IPS-18a (cell line): ENCODE data around the gene LHFPL5.

Experiments used
- H3K27ac ChIP-seq: one replicate; pipeline ENCODE4 v1.5.1; 2013; ENCODE audit warnings: low read length
- H3K27me3 ChIP-seq: one replicate; pipeline ENCODE4 v1.6.1; 2013; ENCODE audit warnings: mild to moderate bottlenecking, low read length; ENCODE audit not compliant: control insufficient read depth, insufficient read depth
- H3K36me3 ChIP-seq: one replicate; pipeline ENCODE4 v1.6.1; 2013; ENCODE audit warnings: low read depth, low read length; ENCODE audit not compliant: control insufficient read depth
- H3K4me1 ChIP-seq: one replicate; pipeline ENCODE4 v1.6.1; 2013; ENCODE audit warnings: low read depth, low read length; ENCODE audit not compliant: control insufficient read depth
- H3K4me3 ChIP-seq: one replicate; pipeline ENCODE4 v1.5.1; 2013; ENCODE audit warnings: low read length
- H3K9ac ChIP-seq: one replicate; pipeline ENCODE4 v1.6.1; 2013; ENCODE audit warnings: mild to moderate bottlenecking, low read length, moderate library complexity
- H3K9me3 ChIP-seq: one replicate; pipeline ENCODE4 v1.6.1; 2013; ENCODE audit warnings: low read depth, low read length; ENCODE audit not compliant: control insufficient read depth

LHFPL5 gene

DNA sequence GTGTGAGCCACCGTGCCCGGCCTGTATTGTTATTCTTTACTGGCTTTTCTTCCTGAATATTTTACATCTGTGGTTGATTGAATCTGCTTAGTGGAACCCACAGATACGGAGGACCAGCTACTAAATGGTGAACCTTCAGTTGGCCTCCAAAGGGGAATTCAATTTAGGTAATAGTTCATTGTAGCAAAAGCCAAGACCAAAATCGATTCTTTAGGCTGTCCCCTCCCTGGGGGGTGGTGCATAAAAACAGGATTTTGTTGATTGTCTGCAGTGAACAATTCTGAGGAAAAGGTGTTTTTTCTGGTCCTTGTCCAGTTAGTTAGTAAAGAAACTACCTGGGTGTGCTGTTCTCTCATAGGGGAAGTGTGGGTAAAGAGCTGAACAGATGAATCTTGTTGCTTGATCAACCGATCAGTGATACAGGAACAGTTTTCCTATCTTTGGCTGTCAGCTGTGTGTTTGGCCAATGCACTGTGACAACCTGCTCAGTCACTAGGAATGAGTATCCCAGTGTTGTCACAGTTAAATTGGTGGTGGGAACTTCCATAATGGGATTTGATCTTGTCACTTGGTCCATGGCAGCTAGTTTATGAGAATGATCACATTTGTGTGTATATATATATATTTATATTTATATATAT, 19.5 kb downstream of the LHFPL5 start:
- Histone ChIP-seq H3K36me3 (no peaks in the 10 kb centered on the region), H3K27ac (no peak overlapping the region), H3K9ac (no peak overlapping the region)

GRCh38 chr6:35829306-35829705, 24.2 kb downstream of the LHFPL5 start:
- Histone ChIP-seq H3K27me3 (no peaks in the 10 kb centered on the region), H3K4me1 (no peaks in the 10 kb centered on the region), H3K9ac (no peak overlapping the region), H3K36me3 (peaks cover 14% of the 10 kb centered on the region), H3K4me3 (no peak overlapping the region), H3K9me3 (no peaks in the 10 kb centered on the region), H3K27ac (no peak overlapping the region)

More for the DNA sequence above, 19.5 kb downstream of the LHFPL5 start:
- Histone ChIP-seq H3K4me3 (no peak overlapping the region), H3K27me3 (no peaks in the 10 kb centered on the region), H3K4me1 (no peaks in the 10 kb centered on the region), H3K9me3 (no peaks in the 10 kb centered on the region)

DNA sequence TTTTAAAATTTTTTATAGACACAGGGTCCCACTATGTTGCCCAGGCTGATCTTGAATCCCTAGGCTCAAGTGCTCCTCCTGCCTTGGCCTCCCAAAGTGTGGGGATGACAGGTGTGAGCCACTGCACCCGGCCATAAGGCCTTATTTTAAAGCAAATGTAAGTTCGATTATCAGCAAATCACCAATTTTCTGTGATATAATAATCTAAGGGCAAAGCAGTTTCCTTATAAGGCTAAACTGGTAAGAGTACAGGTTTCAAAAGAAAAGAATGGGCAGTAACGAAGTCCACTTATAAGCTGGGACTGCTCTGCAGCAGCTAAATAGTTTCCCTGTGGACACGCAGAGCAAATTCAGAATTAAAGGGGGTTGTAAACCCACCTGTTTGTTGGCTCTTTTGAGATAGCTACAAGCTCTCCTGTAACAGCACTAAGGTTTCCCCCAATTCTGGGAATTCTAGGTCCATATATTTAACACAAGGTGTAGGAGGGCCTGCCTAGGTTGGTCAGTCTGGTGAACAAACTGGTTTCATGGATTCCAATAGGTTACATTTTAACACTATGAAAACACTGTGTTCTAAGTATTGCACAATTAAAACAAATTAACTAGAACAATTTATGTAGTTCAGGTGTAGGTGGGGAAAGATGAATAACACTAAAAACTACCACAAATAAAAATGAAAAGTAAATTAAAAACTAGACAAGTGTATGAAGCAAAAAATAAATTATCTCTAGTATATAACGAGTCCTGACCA, 26.3 kb downstream of the LHFPL5 start:
- Histone ChIP-seq H3K36me3 (peaks cover 31% of the 10 kb centered on the region), H3K9ac (no peak overlapping the region), H3K4me1 (no peaks in the 10 kb centered on the region), H3K27ac (no peak overlapping the region), H3K27me3 (no peaks in the 10 kb centered on the region), H3K9me3 (no peaks in the 10 kb centered on the region), H3K4me3 (no peak overlapping the region)

- H3K4me3 ChIP-seq, result no peak overlapping the region
- H3K27me3 ChIP-seq, result no peaks in the 10 kb centered on the region
- H3K36me3 ChIP-seq, result peaks cover 45% of the 10 kb centered on the region
- no peak overlapping the region for H3K9ac ChIP-seq
- no peak overlapping the region for H3K27ac ChIP-seq
- no peaks in the 10 kb centered on the region for H3K9me3 ChIP-seq
- H3K4me1 ChIP-seq, result no peaks in the 10 kb centered on the region
Observed at GRCh38 chr6:35833536-35833935, 28.4 kb downstream of the LHFPL5 start.

DNA sequence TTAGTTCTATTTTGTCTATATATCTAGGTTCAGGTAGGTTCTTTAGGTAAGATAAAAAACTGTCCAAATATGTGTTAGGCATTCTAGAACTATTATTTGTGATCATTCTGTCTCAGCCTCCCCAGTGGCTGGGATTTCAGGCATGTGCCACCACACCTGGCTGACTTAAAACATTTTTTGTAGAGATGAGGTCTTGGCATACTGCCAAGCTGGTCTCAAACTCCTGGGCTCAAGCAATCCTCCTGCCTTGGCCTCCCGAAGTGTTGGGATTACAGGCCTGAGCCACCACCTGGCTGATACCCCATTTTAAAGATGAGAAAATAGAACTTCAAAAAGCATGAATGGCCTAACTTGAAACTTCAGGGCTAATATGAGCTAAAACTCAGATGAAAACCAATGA, 33.9 kb downstream of the LHFPL5 start:
- H3K4me1 ChIP-seq, result no peaks in the 10 kb centered on the region
- H3K36me3 ChIP-seq, result peaks cover 69% of the 10 kb centered on the region
- no peak overlapping the region for H3K9ac ChIP-seq
- no peaks in the 10 kb centered on the region for H3K27me3 ChIP-seq
- H3K9me3 ChIP-seq, result no peaks in the 10 kb centered on the region
- H3K4me3 ChIP-seq, result no peak overlapping the region
- H3K27ac ChIP-seq, result no peak overlapping the region

- no peaks in the 10 kb centered on the region for H3K9me3 ChIP-seq
- H3K9ac ChIP-seq, result no peak overlapping the region
- no peaks in the 10 kb centered on the region for H3K4me1 ChIP-seq
- no peaks in the 10 kb centered on the region for H3K27me3 ChIP-seq
- H3K27ac ChIP-seq, result no peak overlapping the region
- H3K4me3 ChIP-seq, result no peak overlapping the region
- peaks cover 67% of the 10 kb centered on the region for H3K36me3 ChIP-seq
Observed at GRCh38 chr6:35842381-35842780, 37.2 kb downstream of the LHFPL5 start.

DNA sequence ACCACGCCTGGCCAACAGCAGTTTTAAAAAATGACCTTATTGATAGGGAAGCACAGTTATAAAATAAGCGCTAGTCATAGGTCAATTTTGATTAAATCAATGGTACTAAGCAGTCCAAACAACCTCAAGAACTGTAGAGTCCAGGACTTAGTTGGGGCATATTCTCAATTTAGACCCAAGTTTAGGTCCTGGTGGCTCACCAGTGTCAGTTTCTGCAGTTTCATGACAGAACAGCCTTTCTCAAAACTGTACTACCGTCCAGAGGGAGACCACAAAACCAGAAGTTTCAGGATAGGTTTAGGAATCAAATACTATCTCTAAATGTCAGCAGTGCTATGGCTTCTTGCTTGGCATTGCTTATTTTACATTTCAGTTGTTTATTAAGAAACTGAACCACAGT, 39.1 kb downstream of the LHFPL5 start:
- no peak overlapping the region for H3K9ac ChIP-seq
- H3K27me3 ChIP-seq, result no peaks in the 10 kb centered on the region
- peaks cover 61% of the 10 kb centered on the region for H3K36me3 ChIP-seq
- no peak overlapping the region for H3K4me3 ChIP-seq
- H3K9me3 ChIP-seq, result no peaks in the 10 kb centered on the region
- H3K27ac ChIP-seq, result no peak overlapping the region
- H3K4me1 ChIP-seq, result no peaks in the 10 kb centered on the region

GRCh38 chr6:35850208-35850607, 45.1 kb downstream of the LHFPL5 start:
- H3K9me3 ChIP-seq, result no peaks in the 10 kb centered on the region
- H3K4me3 ChIP-seq, result no peak overlapping the region
- no peak overlapping the region for H3K9ac ChIP-seq
- peaks cover 73% of the 10 kb centered on the region for H3K36me3 ChIP-seq
- H3K27me3 ChIP-seq, result no peaks in the 10 kb centered on the region
- no peaks in the 10 kb centered on the region for H3K4me1 ChIP-seq
- no peak overlapping the region for H3K27ac ChIP-seq

DNA sequence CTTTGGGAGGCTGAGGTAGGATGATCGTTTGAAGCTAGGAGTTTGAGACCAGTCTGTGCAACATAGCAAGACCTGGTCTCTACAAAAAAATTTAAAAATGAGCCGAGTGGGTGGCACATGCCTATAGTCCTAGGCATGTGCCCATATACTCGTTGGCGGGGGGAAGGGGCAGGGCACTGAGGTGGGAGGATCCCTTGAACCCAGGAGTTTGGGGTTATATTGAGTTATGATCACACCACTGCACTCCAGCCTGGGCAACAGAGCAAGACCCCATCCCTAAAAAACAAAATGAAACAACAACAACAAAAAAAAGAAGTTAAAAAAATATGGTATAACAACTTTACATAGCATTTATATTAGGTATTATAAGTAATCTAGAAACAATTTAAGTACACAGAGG, 47.8 kb downstream of the LHFPL5 start:
- Histone ChIP-seq H3K4me1 (peaks cover under 1% of the 10 kb centered on the region), H3K9ac (no peak overlapping the region), H3K27ac (no peak overlapping the region), H3K36me3 (peaks cover 86% of the 10 kb centered on the region), H3K9me3 (no peaks in the 10 kb centered on the region), H3K27me3 (no peaks in the 10 kb centered on the region), H3K4me3 (no peak overlapping the region)

DNA sequence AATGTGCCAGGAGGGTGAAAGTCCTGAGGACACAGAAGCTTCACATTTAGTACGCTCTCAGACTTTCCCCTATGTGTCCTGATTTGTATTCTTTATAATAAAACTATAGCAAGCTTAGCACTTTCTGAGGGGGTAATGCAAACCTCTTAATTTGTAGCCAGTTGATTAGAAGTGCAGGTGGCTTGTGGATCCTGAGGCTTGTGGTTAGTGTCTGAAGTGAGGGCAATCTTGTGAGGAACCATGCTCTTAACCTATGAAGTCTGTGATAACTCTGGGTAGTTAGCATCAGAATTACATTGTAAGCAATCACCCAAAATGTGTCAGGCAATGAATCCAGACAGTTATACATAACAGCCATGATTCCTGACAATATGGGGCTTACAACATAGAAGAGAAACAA, 51.1 kb downstream of the LHFPL5 start:
- Histone ChIP-seq H3K4me1 (peaks cover 5% of the 10 kb centered on the region), H3K9me3 (no peaks in the 10 kb centered on the region), H3K36me3 (peaks cover 90% of the 10 kb centered on the region), H3K27me3 (no peaks in the 10 kb centered on the region), H3K4me3 (no peak overlapping the region), H3K27ac (no peak overlapping the region), H3K9ac (no peak overlapping the region)

GRCh38 chr6:35857853-35858252, 52.7 kb downstream of the LHFPL5 start:
- Histone ChIP-seq H3K9ac (no peak overlapping the region), H3K4me3 (no peak overlapping the region), H3K4me1 (peaks cover 5% of the 10 kb centered on the region), H3K27me3 (no peaks in the 10 kb centered on the region), H3K27ac (no peak overlapping the region), H3K9me3 (no peaks in the 10 kb centered on the region), H3K36me3 (peaks cover 90% of the 10 kb centered on the region)

GRCh38 chr6:35859367-35859766, 54.2 kb downstream of the LHFPL5 start:
- Histone ChIP-seq H3K9ac (no peak overlapping the region), H3K4me1 (peaks cover 5% of the 10 kb centered on the region), H3K27ac (no peak overlapping the region), H3K4me3 (no peak overlapping the region), H3K9me3 (no peaks in the 10 kb centered on the region), H3K27me3 (no peaks in the 10 kb centered on the region), H3K36me3 (peaks cover 80% of the 10 kb centered on the region)
